Sigmoid colon (tissue), 7 donors: ENCODE results near the gene SPATA25. TPM values are rescaled to one million over a fixed set of nuclear protein-coding genes. Genes with fewer than 3 reads are reported as not detected.

Experiments used
- DNase-seq: peaks from one replicate; pipeline ENCODE4 v3.0.0-alpha.2; 2019
- H3K27ac ChIP-seq, 4 donors: fragments of 200-600 bp; sonication (generic); one replicate each; pipeline ENCODE4 v1.5.1; 2016 to 2019; ENCODE audit warnings: mild to moderate bottlenecking in 1 of 4
- H3K27me3 ChIP-seq, 3 donors: fragments of 200-600 bp; sonication (generic); one replicate each; pipeline ENCODE4 v1.5.1; 2019; ENCODE audit warnings: mild to moderate bottlenecking in 1 of 3
- H3K36me3 ChIP-seq, 4 donors: fragments of 200-600 bp; sonication (generic); one replicate each; pipeline ENCODE4 v1.5.1; 2016 to 2019
- H3K4me1 ChIP-seq, 4 donors: fragments of 200-600 bp; sonication (generic); one replicate each; pipeline ENCODE4 v1.5.1; 2017 to 2019
- H3K4me3 ChIP-seq, 4 donors: fragments of 200-600 bp; sonication (generic); one replicate each; pipeline ENCODE4 v1.5.1; 2017 to 2019; ENCODE audit warnings: mild to moderate bottlenecking in 2 of 4, moderate library complexity in 1 of 4
- H3K9me3 ChIP-seq, 4 donors: fragments of 200-600 bp in 3 of 4; sonication (generic) in 3 of 4; one replicate each; pipeline versions ENCODE4 v1.5.1 to v1.6.1; 2013 to 2019
- EP300 ChIP-seq, 4 donors: sonication (generic); formaldehyde crosslinking; IDR thresholded peaks; one replicate each; pipeline ENCODE4 v1.6.1; 2017; ENCODE audit warnings: antibody characterized with exemption in 4 of 4
- POLR2A ChIP-seq, 2 donors: fragments of 450-650 bp; IDR thresholded peaks; one replicate each; pipeline ENCODE4 v1.6.1; 2016; ENCODE audit warnings: antibody characterized with exemption in 2 of 2, mild to moderate bottlenecking in 2 of 2, moderate library complexity in 2 of 2
- POLR2AphosphoS5 ChIP-seq, 4 donors: sonication (generic); formaldehyde crosslinking; IDR thresholded peaks; one replicate each; pipeline ENCODE4 v1.6.1; 2017; ENCODE audit warnings: antibody characterized with exemption in 4 of 4
- WGBS, 2 donors: extraction: QIAGEN DNeasy Blood & Tissue Kit; methylation state at CpG; one replicate each; pipeline ENCODE4 v1.1.7; 2013; 5-methylcytosine and 5-hydroxymethylcytosine counted together
- intact Hi-C: fragments of 100-400 bp; cut with DNase I; formaldehyde crosslinking; loops from one replicate; pipeline ENCODE4 v1.15.1; 2023
- polyA plus RNA-seq, 3 donors: library from polyadenylated mRNA; stranded (reverse); fragments of 200-250 nt; gene quantifications; one replicate each; pipeline ENCODE4 v1.2.3, GENCODE V29; 2013
- total RNA-seq, 4 donors: library from RNA; depleted of rRNA; stranded (reverse); fragments of >200 nt; gene quantifications; one replicate each; pipeline ENCODE4 v1.1.0, GENCODE V29; 2016
- TF ChIP-seq, protein P1 (sequence below), 4 experiments: fragments of 450-650 bp in 3 of 4; fragments of 200-600 bp in 1 of 4; IDR thresholded peaks; one replicate each; pipeline ENCODE4 v1.5.1; 2016 to 2019; ENCODE audit warnings: antibody characterized with exemption in 4 of 4, mild to moderate bottlenecking in 3 of 4, moderate library complexity in 2 of 4
- donor health status: healthy with polysubstance abuse.
- donor health status: Bipolar disorder and iron deficiency.
- donor health status: healthy.

Gene SPATA25
- total and polyA plus RNA-seq, 7 donors = 1.6 to 7.5 (median 1.8) TPM; not detected in 2

DNA sequence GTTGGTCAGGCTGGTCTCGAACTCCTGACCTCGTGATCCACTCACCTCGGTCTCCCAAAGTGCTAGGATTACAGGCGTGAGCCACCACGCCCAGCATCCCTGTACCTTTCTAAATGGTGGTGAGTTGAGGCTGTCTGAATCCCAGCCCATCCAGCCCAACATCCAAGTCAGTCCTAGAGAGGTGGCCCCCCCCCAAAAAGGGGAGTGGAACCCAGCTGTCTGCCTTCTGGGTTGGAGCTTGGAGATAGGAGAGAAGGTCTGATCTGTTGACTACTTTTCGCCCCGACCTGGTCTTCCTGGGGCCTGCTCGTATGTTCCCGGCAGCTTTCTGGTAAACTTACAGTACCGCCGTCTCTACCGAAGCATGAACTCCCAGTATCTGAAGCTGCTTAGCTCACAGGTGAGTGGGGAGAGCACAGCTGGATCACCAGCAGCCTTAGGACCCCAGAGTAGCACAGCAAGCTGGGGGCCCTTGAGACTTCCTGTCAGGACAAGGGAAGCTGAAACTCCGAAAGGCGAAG lies 9.3 kb upstream of the SPATA25 start:
- TF ChIP-seq EP300 (IDR thresholded peaks at IDR 0.05) = no peak
- no peak for TF ChIP-seq POLR2A (IDR thresholded peaks at IDR 0.05)
- TF ChIP-seq POLR2AphosphoS5 (IDR thresholded peaks at IDR 0.05) = no peak
- TF ChIP-seq, protein P1, sequence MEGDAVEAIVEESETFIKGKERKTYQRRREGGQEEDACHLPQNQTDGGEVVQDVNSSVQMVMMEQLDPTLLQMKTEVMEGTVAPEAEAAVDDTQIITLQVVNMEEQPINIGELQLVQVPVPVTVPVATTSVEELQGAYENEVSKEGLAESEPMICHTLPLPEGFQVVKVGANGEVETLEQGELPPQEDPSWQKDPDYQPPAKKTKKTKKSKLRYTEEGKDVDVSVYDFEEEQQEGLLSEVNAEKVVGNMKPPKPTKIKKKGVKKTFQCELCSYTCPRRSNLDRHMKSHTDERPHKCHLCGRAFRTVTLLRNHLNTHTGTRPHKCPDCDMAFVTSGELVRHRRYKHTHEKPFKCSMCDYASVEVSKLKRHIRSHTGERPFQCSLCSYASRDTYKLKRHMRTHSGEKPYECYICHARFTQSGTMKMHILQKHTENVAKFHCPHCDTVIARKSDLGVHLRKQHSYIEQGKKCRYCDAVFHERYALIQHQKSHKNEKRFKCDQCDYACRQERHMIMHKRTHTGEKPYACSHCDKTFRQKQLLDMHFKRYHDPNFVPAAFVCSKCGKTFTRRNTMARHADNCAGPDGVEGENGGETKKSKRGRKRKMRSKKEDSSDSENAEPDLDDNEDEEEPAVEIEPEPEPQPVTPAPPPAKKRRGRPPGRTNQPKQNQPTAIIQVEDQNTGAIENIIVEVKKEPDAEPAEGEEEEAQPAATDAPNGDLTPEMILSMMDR (IDR thresholded peaks at IDR 0.05) = no peak
- H3K4me3 ChIP-seq = no peak overlapping the region
- no peak overlapping the region for H3K27ac ChIP-seq
- peaks cover 17 to 88% (median 31%) of the 10 kb centered on the region in 4 donors for H3K36me3 ChIP-seq
- H3K4me1 ChIP-seq = peaks cover 0 to 17% (median 11%) of the 10 kb centered on the region in 4 donors
- H3K9me3 ChIP-seq = no peaks in the 10 kb centered on the region
- intact Hi-C loops = no loop called here
- no peak for DNase-seq
- WGBS, 2 donors = 93 to 94% methylated on average over 14 of the region's 14 CpGs
- no peaks in the 10 kb centered on the region for H3K27me3 ChIP-seq

DNA sequence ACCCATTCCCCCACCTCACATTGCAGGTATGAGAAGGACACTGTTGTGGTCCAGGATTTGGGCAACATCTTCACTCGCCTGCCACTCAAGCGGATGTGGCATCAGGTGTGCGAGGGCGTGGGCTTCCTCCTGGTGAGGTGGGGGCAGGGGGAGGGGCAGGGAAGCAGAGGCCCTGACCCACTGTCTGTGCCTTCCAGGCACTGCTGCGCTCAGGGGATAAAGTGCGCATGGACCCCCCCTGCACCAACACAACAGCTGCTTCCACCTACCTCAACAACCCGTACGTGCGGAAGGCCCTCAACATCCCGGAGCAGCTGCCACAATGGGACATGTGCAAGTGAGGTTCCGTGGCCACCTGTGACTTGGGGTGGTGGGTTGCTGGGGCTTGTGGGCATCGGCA lies 7.4 kb upstream of the SPATA25 start:
- Histone ChIP-seq H3K36me3 (peaks cover 17 to 75% (median 31%) of the 10 kb centered on the region in 4 donors), H3K9me3 (no peaks in the 10 kb centered on the region), H3K27ac (no peak overlapping the region), H3K4me3 (no peak overlapping the region), H3K4me1 (peaks cover 0 to 32% (median 20%) of the 10 kb centered on the region in 4 donors), H3K27me3 (no peaks in the 10 kb centered on the region)
- DNase-seq = no peak
- TF ChIP-seq EP300 (IDR thresholded peaks at IDR 0.05) (no peak), POLR2A (IDR thresholded peaks at IDR 0.05) (no peak), POLR2AphosphoS5 (IDR thresholded peaks at IDR 0.05) (no peak)
- TF ChIP-seq, protein P1 (IDR thresholded peaks at IDR 0.05) = no peak
- intact Hi-C loops = loop anchor here (5.0 kb wide), 1 partner anchor 62 kb away; the partner anchor contains the start of gene SNX21
- 78 to 90% methylated on average over 12 of the region's 12 CpGs for WGBS, 2 donors

DNA sequence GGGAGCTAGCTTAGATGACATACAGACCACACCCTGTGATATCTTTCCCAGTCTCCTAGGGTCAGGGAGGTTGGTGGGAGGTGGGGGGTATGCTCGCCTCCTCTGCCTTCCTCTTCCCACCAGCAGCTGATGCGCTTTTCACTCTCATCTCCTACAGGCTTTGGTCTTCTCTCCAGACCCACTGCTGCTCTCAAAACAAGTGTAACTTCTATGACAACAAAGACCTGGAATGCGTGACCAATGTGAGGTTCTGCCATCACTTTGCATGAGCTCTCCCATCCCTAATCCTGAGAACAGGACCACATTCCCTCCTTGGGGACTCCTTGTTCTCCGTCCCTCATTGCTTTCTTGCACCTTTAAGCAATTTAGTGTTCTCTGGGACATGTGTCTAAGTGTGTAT lies 6.4 kb upstream of the SPATA25 start:
- intact Hi-C loops = loop anchor here (5.0 kb wide), 1 partner anchor 62 kb away; the partner anchor contains the start of gene SNX21
- 93 to 94% methylated on average over 4 of the region's 4 CpGs for WGBS, 2 donors
- DNase-seq = no peak

DNA sequence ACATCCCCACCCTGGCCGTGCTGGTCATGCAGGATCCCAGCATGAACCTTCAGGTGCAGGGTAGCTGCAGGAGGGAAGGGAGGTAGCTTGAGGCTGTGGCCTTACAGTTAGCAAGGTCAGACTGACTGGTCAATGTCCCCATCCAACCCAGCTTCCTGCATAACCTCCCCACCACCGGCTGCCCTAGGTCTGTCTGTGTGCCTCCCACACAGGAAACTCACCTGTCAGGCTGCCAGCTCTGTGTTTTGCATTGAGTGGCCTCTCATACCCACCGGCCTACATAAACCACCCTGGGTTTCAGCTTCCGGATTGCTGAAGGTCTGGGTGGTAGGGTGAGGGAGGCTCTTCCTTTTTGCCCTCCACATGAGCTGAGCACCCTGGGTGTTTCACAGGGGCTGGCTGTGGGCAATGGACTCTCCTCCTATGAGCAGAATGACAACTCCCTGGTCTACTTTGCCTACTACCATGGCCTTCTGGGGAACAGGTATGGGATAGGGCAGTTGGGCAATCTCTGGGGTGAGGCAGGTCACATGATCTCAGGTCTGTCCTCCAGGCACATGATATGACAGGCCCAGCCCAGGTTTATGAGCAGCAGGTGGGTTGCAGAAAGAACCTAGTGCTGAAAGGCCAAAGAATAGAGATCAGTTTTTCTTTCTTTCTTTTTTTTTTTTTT lies 5.5 kb upstream of the SPATA25 start:
- H3K27ac ChIP-seq = no peak overlapping the region
- WGBS, 2 donors = 25 to 51% methylated on average over 4 of the region's 4 CpGs
- no peak for DNase-seq

More for the DNA sequence above, 6.4 kb upstream of the SPATA25 start:
- TF ChIP-seq POLR2AphosphoS5 (IDR thresholded peaks at IDR 0.05) (no peak), EP300 (IDR thresholded peaks at IDR 0.05) (no peak), POLR2A (IDR thresholded peaks at IDR 0.05) (no peak)
- TF ChIP-seq, protein P1 (IDR thresholded peaks at IDR 0.05) = no peak
- H3K36me3 ChIP-seq = peaks cover 17 to 66% (median 31%) of the 10 kb centered on the region in 4 donors
- no peaks in the 10 kb centered on the region for H3K9me3 ChIP-seq
- H3K27me3 ChIP-seq = no peaks in the 10 kb centered on the region
- H3K4me3 ChIP-seq = no peak overlapping the region
- H3K27ac ChIP-seq = no peak overlapping the region
- H3K4me1 ChIP-seq = peaks cover 0 to 40% (median 29%) of the 10 kb centered on the region in 4 donors

More for the DNA sequence above, 5.5 kb upstream of the SPATA25 start:
- Histone ChIP-seq H3K4me1 (peaks cover 0 to 40% (median 29%) of the 10 kb centered on the region in 4 donors), H3K27me3 (no peaks in the 10 kb centered on the region), H3K36me3 (peaks cover 17 to 57% (median 31%) of the 10 kb centered on the region in 4 donors), H3K4me3 (no peak overlapping the region), H3K9me3 (no peaks in the 10 kb centered on the region)
- peak in 1 of 4 donors; percentile 5 for TF ChIP-seq POLR2AphosphoS5 (IDR thresholded peaks at IDR 0.05)
- TF ChIP-seq, protein P1 (IDR thresholded peaks at IDR 0.05) = no peak
- no peak for TF ChIP-seq POLR2A (IDR thresholded peaks at IDR 0.05)
- no peak for TF ChIP-seq EP300 (IDR thresholded peaks at IDR 0.05)
- intact Hi-C loops = loop anchor here (5.0 kb wide), 1 partner anchor 61 kb away; the partner anchor contains the start of gene SNX21
